Lung (tissue), 16 donors: ENCODE results near the gene SLC7A6OS. TPM values are rescaled to one million over a fixed set of nuclear protein-coding genes. Genes with fewer than 3 reads are reported as not detected.

Experiments used
- ATAC-seq: fragments of 200-7000 bp; cut with Tn5 transposase; one replicate; pipeline ENCODE4 v1.9.1; 2020; ENCODE audit warnings: moderate number of reproducible peaks; ENCODE audit not compliant: insufficient read depth, low FRiP score
- DNase-seq, 3 donors: peaks; one replicate each; pipeline ENCODE4 v3.0.0-alpha.2; 2013 to 2017
- H3K27ac ChIP-seq, 2 donors: one replicate each; pipeline ENCODE4 v1.5.1; 2013; ENCODE audit warnings: mild to moderate bottlenecking in 2 of 2, moderate library complexity in 2 of 2, control low read depth in 1 of 2, inconsistent platforms in 1 of 2, low read depth in 1 of 2, low read length in 1 of 2
- H3K27me3 ChIP-seq, 3 donors: one replicate each; pipeline ENCODE4 v1.5.1; 2013; ENCODE audit warnings: low read length in 2 of 3; ENCODE audit not compliant: control insufficient read depth in 3 of 3, insufficient read depth in 3 of 3
- H3K36me3 ChIP-seq, 4 donors: one replicate each; pipeline ENCODE4 v1.5.1; 2013; ENCODE audit warnings: low read length in 4 of 4, mild to moderate bottlenecking in 1 of 4, moderate library complexity in 1 of 4; ENCODE audit not compliant: control insufficient read depth in 4 of 4, insufficient read depth in 4 of 4
- H3K4me1 ChIP-seq, 5 donors: one replicate each; pipeline ENCODE4 v1.5.1; 2013; ENCODE audit warnings: low read length in 5 of 5, mild to moderate bottlenecking in 2 of 5, moderate library complexity in 1 of 5; ENCODE audit not compliant: control insufficient read depth in 5 of 5, insufficient read depth in 5 of 5
- H3K4me3 ChIP-seq: one replicate; pipeline ENCODE4 v1.5.1; 2013; ENCODE audit warnings: mild to moderate bottlenecking, control low read depth, moderate library complexity
- H3K9ac ChIP-seq, 2 donors: one replicate each; pipeline ENCODE4 v1.5.1; 2013; ENCODE audit warnings: low read length in 2 of 2, control low read depth in 1 of 2; ENCODE audit not compliant: insufficient read depth in 1 of 2
- H3K9me3 ChIP-seq, 4 donors: one replicate each; pipeline ENCODE4 v1.5.1; 2013; ENCODE audit warnings: low read length in 3 of 4, mild to moderate bottlenecking in 1 of 4, moderate library complexity in 1 of 4; ENCODE audit not compliant: control insufficient read depth in 4 of 4, insufficient read depth in 3 of 4
- CTCF ChIP-seq: IDR thresholded peaks from 2 replicates; pipeline ENCODE4 v1.5.1; 2012; ENCODE audit warnings: mild to moderate bottlenecking; ENCODE audit errors: control extremely low read depth, extremely low read depth
- WGBS, 2 donors: extraction: QIAGEN DNeasy Blood & Tissue Kit; methylation state at CpG; one replicate each; pipeline ENCODE4 v1.1.7; 2013; 5-methylcytosine and 5-hydroxymethylcytosine counted together
- long read RNA-seq, 5 donors: transcript quantifications; one replicate each; lab custom pipeline, GENCODE V29; 2026
- polyA plus RNA-seq, 2 donors: library from polyadenylated mRNA; stranded (reverse); fragments of 200-250 nt; gene quantifications; one replicate each; pipeline ENCODE4 v1.2.1, GENCODE V29; 2013
- total RNA-seq, 2 donors: library from RNA; depleted of rRNA in 1 of 2; stranded (reverse); fragments of >200 nt in 1 of 2; gene quantifications; one replicate each; pipeline ENCODE4 v1.2.1, GENCODE V29; 2014 to 2021
- donor health status: control.
- donor health status: control.
- donor health status: Bipolar disorder and iron deficiency.
- donor health status: healthy.
- donor health status: DM: yes; HTN: yes; CAD: no.

The SLC7A6OS gene
- total RNA-seq (10 to 100 TPM; 17.3 to 18.9 TPM), polyA plus RNA-seq (1 to 10 TPM; 6.3 to 6.6 TPM)
- long read RNA-seq, donor 1, full-length matches to known transcripts: 4 of 4 reads
- long read RNA-seq, donor 1, partial matches to known transcripts: 0 of 4 reads
- long read RNA-seq, donor 1, other reads (novel, unspliced or antisense): 0 of 4 reads
- long read RNA-seq, donor 2, full-length matches to known transcripts: 2 of 2 reads
- long read RNA-seq, donor 2, partial matches to known transcripts: 0 of 2 reads
- long read RNA-seq, donor 2, other reads (novel, unspliced or antisense): 0 of 2 reads
- long read RNA-seq, donor 3, full-length matches to known transcripts: 6 of 6 reads
- long read RNA-seq, donor 3, partial matches to known transcripts: 0 of 6 reads
- long read RNA-seq, donor 3, other reads (novel, unspliced or antisense): 0 of 6 reads
- long read RNA-seq, donor 4, full-length matches to known transcripts: 2 of 2 reads
- long read RNA-seq, donor 4, partial matches to known transcripts: 0 of 2 reads
- long read RNA-seq, donor 4, other reads (novel, unspliced or antisense): 0 of 2 reads
- long read RNA-seq, donor 5, full-length matches to known transcripts: 3 of 3 reads
- long read RNA-seq, donor 5, partial matches to known transcripts: 0 of 3 reads
- long read RNA-seq, donor 5, other reads (novel, unspliced or antisense): 0 of 3 reads

- Histone ChIP-seq H3K27me3 (no peaks in the 10 kb centered on the region), H3K4me3 (peak within 1 kb of the TSS; percentile 66), H3K9ac (peak within 1 kb of the TSS; percentile 54 to 68), H3K9me3 (no peaks in the 10 kb centered on the region), H3K36me3 (peaks cover 5 to 15% (median 8%) of the 10 kb centered on the region in 4 donors), H3K27ac (peak within 1 kb of the TSS; percentile 86 to 88), H3K4me1 (peaks cover 3 to 18% (median 8%) of the 10 kb centered on the region in 5 donors)
- DNase-seq: peak; percentile 92 to 95 (median 93)
- ATAC-seq: peak; percentile 100
- TF ChIP-seq CTCF: no peak
- WGBS, 2 donors: 0% methylated on average over 62 of the region's 62 CpGs
These were observed at the start of gene SLC7A6OS, which contains the start of gene PRMT7 for GRCh38 chr16:68310774-68311511. Gene SLC7A6OS, minus strand, starts transcription at chr16:68310946. Its CDS starts 20 bp downstream, at chr16:68310926. Gene PRMT7, plus strand, starts transcription at chr16:68311019. Its CDS starts 4,961 bp downstream, at chr16:68315980.

GRCh38 chr16:68359398-68360191 lies 48.8 kb upstream of the SLC7A6OS start:
- no peak for ATAC-seq
- Histone ChIP-seq H3K9ac (no peak overlapping the region), H3K27me3 (no peaks in the 10 kb centered on the region), H3K4me3 (no peak overlapping the region), H3K9me3 (no peaks in the 10 kb centered on the region), H3K27ac (no peak overlapping the region), H3K4me1 (peaks cover 0 to 18% (median 2%) of the 10 kb centered on the region in 5 donors), H3K36me3 (peaks cover 0 to 54% (median 12%) of the 10 kb centered on the region in 4 donors)
- DNase-seq: no peak
- WGBS, 2 donors: 90 to 96% methylated on average over 23 of the region's 23 CpGs
- no peak for TF ChIP-seq CTCF

DNA sequence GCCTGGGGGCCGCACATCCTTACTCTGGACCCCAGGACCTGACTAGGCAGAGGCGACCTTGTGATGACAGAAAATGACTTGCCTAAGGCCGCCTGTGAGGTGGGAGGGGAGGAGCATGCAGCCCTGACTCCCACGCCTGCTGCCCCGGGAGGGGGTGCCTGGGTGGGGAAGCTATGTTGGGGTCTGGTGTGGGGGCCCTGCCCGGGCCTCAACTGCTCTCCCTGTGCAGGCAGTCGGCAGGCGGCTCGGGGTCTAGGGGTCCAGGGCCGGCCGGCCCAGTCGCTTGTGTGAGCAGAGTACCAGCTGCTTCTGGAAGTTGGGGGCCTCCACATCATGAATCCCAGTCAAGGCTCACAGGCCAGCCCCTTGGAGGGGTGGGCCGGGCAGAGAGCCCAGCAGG lies 48.2 kb upstream of the SLC7A6OS start:
- H3K4me1 ChIP-seq: peaks cover 0 to 16% (median 2%) of the 10 kb centered on the region in 5 donors
- no peak overlapping the region for H3K27ac ChIP-seq
- no peak for TF ChIP-seq CTCF
- peaks cover 0 to 60% (median 12%) of the 10 kb centered on the region in 4 donors for H3K36me3 ChIP-seq
- H3K4me3 ChIP-seq: no peak overlapping the region
- H3K27me3 ChIP-seq: no peaks in the 10 kb centered on the region
- DNase-seq (no peak), ATAC-seq (no peak)
- H3K9ac ChIP-seq: no peak overlapping the region
- 94 to 95% methylated on average over 13 of the region's 13 CpGs for WGBS, 2 donors
- H3K9me3 ChIP-seq: no peaks in the 10 kb centered on the region
